HG02973 (cell line): ENCODE measurements around the gene PACRG.

Experiments
- ATAC-seq: cut with Tn5 transposase; IDR thresholded peaks from one replicate; pipeline ENCODE4 v1.9.1; 2021; ENCODE audit warnings: moderate library complexity; ENCODE audit not compliant: unreplicated experiment

The PACRG gene

GRCh38 chr6:163126741-163127140 is 399.0 kb downstream of the PACRG start:
- ATAC-seq: no peak

GRCh38 chr6:163127587-163127986 is 399.8 kb downstream of the PACRG start:
- ATAC-seq: no peak

GRCh38 chr6:163128324-163128723 is 400.6 kb downstream of the PACRG start:
- ATAC-seq: no peak

GRCh38 chr6:163132050-163132750 is 404.4 kb downstream of the PACRG start:
- no peak for ATAC-seq

GRCh38 chr6:163133017-163133416 is 405.2 kb downstream of the PACRG start:
- ATAC-seq: no peak

- no peak for ATAC-seq
Measured at GRCh38 chr6:163133691-163134090, 405.9 kb downstream of the PACRG start.

GRCh38 chr6:163136681-163137397 is 409.1 kb downstream of the PACRG start:
- no peak for ATAC-seq

- ATAC-seq: no peak
Measured at GRCh38 chr6:163137398-163137881, 409.7 kb downstream of the PACRG start.

- ATAC-seq: no peak
Measured at GRCh38 chr6:163146036-163146435, 418.3 kb downstream of the PACRG start.

GRCh38 chr6:163147994-163148393 is 420.2 kb downstream of the PACRG start:
- ATAC-seq: no peak

GRCh38 chr6:163148451-163149278 is 420.9 kb downstream of the PACRG start:
- no peak for ATAC-seq

GRCh38 chr6:163149279-163149848 is 421.6 kb downstream of the PACRG start:
- ATAC-seq: no peak

GRCh38 chr6:163151212-163151611 is 423.4 kb downstream of the PACRG start:
- ATAC-seq: no peak

GRCh38 chr6:163152701-163153100 is 424.9 kb downstream of the PACRG start:
- no peak for ATAC-seq

GRCh38 chr6:163159110-163159509 is 431.3 kb downstream of the PACRG start:
- ATAC-seq: no peak

GRCh38 chr6:163159689-163160088 is 431.9 kb downstream of the PACRG start:
- no peak for ATAC-seq

- ATAC-seq: no peak
Measured at GRCh38 chr6:163162007-163162873, 434.5 kb downstream of the PACRG start.

GRCh38 chr6:163162874-163163213 is 435.1 kb downstream of the PACRG start:
- no peak for ATAC-seq

- no peak for ATAC-seq
Measured at GRCh38 chr6:163164175-163164900, 436.6 kb downstream of the PACRG start.
